ENCODE data around the gene ZMAT5. TPM values are rescaled to one million over a fixed set of nuclear protein-coding genes. Genes with fewer than 3 reads are reported as not detected.
A peak's percentile ranks its signal among the peaks of the same experiment; 100 is the strongest.

The ZMAT5 gene
- total and polyA plus RNA-seq, 3 experiments from 2014 or later: 24.7 to 46.9 (median 25.2) TPM

DNA sequence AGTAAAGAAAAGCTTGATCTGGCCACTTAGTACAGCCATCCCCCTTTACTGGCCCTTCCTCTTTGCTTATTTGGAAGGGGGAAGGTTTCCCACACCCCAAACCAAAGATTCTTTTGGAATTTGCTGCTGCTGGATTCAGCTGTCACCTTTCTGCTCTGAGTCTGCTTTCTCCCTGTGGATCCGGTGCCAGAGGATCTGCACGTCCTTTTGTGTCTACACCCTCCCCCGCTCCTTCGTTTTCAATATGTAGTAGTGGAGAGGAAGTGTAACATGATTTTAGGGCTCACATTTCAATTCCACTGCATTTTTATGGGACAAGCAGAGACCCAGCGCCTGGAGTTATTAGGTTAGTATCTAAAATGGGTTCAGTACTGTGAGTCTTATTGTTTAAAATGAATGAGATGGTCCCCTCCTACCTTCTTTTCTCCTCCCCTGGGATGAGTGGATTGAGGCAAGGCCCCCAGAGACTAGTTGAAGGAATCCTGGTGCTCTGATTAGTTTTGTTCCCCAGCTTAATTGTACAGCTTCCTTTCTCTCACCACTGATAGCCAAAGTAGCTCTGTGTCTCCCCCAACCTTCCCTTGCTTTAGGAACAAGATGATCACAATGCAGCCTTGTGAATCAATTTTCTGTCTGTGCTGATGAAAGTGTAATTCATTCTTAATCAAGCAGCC, 77.5 kb downstream of the ZMAT5 start:
- POLR2A ChIA-PET: no interaction called here
- Mint-ChIP-seq H3K36me3 (peaks cover under 1 to 71% (median 23%) of the 10 kb centered on the region in 3 donors), H3K27me3 (no peaks in the 10 kb centered on the region), H3K4me3 (no peak overlapping the region), H3K4me1 (peaks cover 0 to 5% (median 2%) of the 10 kb centered on the region in 3 donors), H3K27ac (peak overlapping the region in 1 of 8 donors; percentile 60), H3K9me3 (no peaks in the 10 kb centered on the region)
- H3K36me3 ChIP-seq (ENCODE audit: insufficient read depth, low read length): peaks cover 5% of the 10 kb centered on the region
- no peaks in the 10 kb centered on the region for H3K27me3 ChIP-seq (ENCODE audit: insufficient read depth, low read length, poor library complexity, severe bottlenecking)
- peak in 1 of 5 donors; percentile 8 for DNase-seq
- peaks cover 11% of the 10 kb centered on the region for H3K4me1 ChIP-seq (ENCODE audit: insufficient read depth, low read length)
- H3K9me3 ChIP-seq (ENCODE audit: low read length): no peaks in the 10 kb centered on the region
- no peak overlapping the region for H3K27ac ChIP-seq (ENCODE audit: low read depth, low read length)
- H3K4me3 ChIP-seq (ENCODE audit: low read length): no peak overlapping the region
- CTCF ChIA-PET: interaction anchor here (1.9 kb wide), 1 partner anchor 317 kb away, joined by 7 read pairs; no protein-coding TSS in a partner anchor

DNA sequence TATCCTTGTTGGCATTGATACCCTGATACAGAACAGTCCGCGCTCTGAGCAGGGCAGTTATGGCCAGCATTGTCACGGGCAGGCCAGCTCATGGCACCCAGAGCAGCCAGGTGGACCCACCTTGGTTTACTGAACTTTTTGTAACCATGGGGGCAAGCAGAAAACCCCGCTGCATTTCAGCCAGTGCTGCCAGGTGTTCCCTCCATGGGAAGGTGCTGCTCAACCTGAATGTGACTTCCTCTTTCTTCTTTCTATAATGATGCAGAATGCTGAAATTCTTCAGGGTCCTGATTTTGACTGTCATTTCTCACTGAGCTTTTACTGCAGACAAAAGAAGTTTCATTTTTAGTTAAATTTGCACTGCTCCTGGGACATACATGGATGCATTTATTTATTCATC, 82.6 kb downstream of the ZMAT5 start:
- Mint-ChIP-seq H3K4me1 (no peaks in the 10 kb centered on the region), H3K27me3 (no peaks in the 10 kb centered on the region), H3K4me3 (no peak overlapping the region), H3K36me3 (peaks cover 0 to 86% (median 26%) of the 10 kb centered on the region in 3 donors), H3K9me3 (no peaks in the 10 kb centered on the region), H3K27ac (no peak overlapping the region)
- peaks cover 31% of the 10 kb centered on the region for H3K36me3 ChIP-seq (ENCODE audit: insufficient read depth, low read length)
- no peaks in the 10 kb centered on the region for H3K9me3 ChIP-seq (ENCODE audit: low read length)
- no peak for DNase-seq
- ChIA-PET POLR2A (no interaction called here), CTCF (no interaction called here)
- H3K4me3 ChIP-seq (ENCODE audit: low read length): no peak overlapping the region
- no peaks in the 10 kb centered on the region for H3K4me1 ChIP-seq (ENCODE audit: insufficient read depth, low read length)
- H3K27ac ChIP-seq (ENCODE audit: low read depth, low read length): no peak overlapping the region
- no peaks in the 10 kb centered on the region for H3K27me3 ChIP-seq (ENCODE audit: insufficient read depth, low read length, poor library complexity, severe bottlenecking)

- Histone ChIP-seq H3K4me1 (ENCODE audit: insufficient read depth, low read length) (no peaks in the 10 kb centered on the region), H3K27me3 (ENCODE audit: insufficient read depth, low read length, poor library complexity, severe bottlenecking) (no peaks in the 10 kb centered on the region), H3K27ac (ENCODE audit: low read depth, low read length) (no peak overlapping the region), H3K36me3 (ENCODE audit: insufficient read depth, low read length) (peaks cover 37% of the 10 kb centered on the region), H3K4me3 (ENCODE audit: low read length) (no peak overlapping the region), H3K9me3 (ENCODE audit: low read length) (no peaks in the 10 kb centered on the region)
- H3K27ac Mint-ChIP-seq: no peak overlapping the region
- ChIA-PET POLR2A (no interaction called here), CTCF (no interaction called here)
- no peaks in the 10 kb centered on the region for H3K4me1 Mint-ChIP-seq
- no peak overlapping the region for H3K4me3 Mint-ChIP-seq
- DNase-seq: no peak
- peaks cover 0 to 90% (median 26%) of the 10 kb centered on the region in 3 donors for H3K36me3 Mint-ChIP-seq
- H3K27me3 Mint-ChIP-seq: no peaks in the 10 kb centered on the region
- H3K9me3 Mint-ChIP-seq: no peaks in the 10 kb centered on the region
Measured at GRCh38 chr22:29683536-29683935, 83.3 kb downstream of the ZMAT5 start.

Other genes starting within 250 kb of the ZMAT5 start
- 10 to 100 TPM; 62.6 to 64.1 TPM for gene THOC5, start 213.2 kb downstream of the ZMAT5 start, total RNA-seq
- 28.5 TPM for gene THOC5, start 213.2 kb downstream of the ZMAT5 start, polyA plus RNA-seq
- gene NIPSNAP1, start 185.9 kb downstream of the ZMAT5 start, total RNA-seq: 10 to 100 TPM; 39.6 to 40.3 TPM
- gene NIPSNAP1, start 185.9 kb downstream of the ZMAT5 start, polyA plus RNA-seq: 52.3 TPM
- 10 to 100 TPM; 51.6 to 53.3 TPM for gene NF2, start 163.4 kb downstream of the ZMAT5 start, total RNA-seq
- 21.4 TPM for gene NF2, start 163.4 kb downstream of the ZMAT5 start, polyA plus RNA-seq
- gene CABP7, start 47.0 kb downstream of the ZMAT5 start, total RNA-seq: under 1 TPM in 1 of 2 experiments, not detected in 1; 0.07 TPM
- not detected for gene CABP7, start 47.0 kb downstream of the ZMAT5 start, polyA plus RNA-seq
- gene UQCR10, start 362 bp upstream of the ZMAT5 start, total RNA-seq: 100 to 1,000 TPM; 114 to 121 TPM
- 307 TPM for gene UQCR10, start 362 bp upstream of the ZMAT5 start, polyA plus RNA-seq
- gene ASCC2, start 71.3 kb upstream of the ZMAT5 start, total RNA-seq: 10 to 100 TPM; 81.1 to 84.5 TPM
- 60.0 TPM for gene ASCC2, start 71.3 kb upstream of the ZMAT5 start, polyA plus RNA-seq
- gene MTMR3, start 116.2 kb upstream of the ZMAT5 start, total RNA-seq: 10 to 100 TPM; 20.6 to 22.5 TPM
- gene MTMR3, start 116.2 kb upstream of the ZMAT5 start, polyA plus RNA-seq: 19.7 TPM